Muscle layer of colon (tissue), 2 donors: ENCODE measurements around the gene ANKRD63.
A peak's percentile ranks its signal among the peaks of the same experiment; 100 is the strongest.

Experiments used
- H3K27ac ChIP-seq: one replicate; pipeline ENCODE4 v1.7.0; 2013; ENCODE audit warnings: low read depth, mild to moderate bottlenecking, low read length, moderate library complexity
- H3K27me3 ChIP-seq, 2 donors: one replicate each; pipeline ENCODE4 v1.7.0; 2013; ENCODE audit warnings: low read length in 2 of 2, mild to moderate bottlenecking in 2 of 2; ENCODE audit not compliant: insufficient read depth in 2 of 2, control insufficient read depth in 1 of 2
- H3K36me3 ChIP-seq: one replicate; pipeline ENCODE4 v1.7.0; 2013; ENCODE audit warnings: mild to moderate bottlenecking, low read length; ENCODE audit not compliant: insufficient read depth
- H3K4me1 ChIP-seq: one replicate; pipeline ENCODE4 v1.7.0; 2013; ENCODE audit warnings: mild to moderate bottlenecking, low read length; ENCODE audit not compliant: insufficient read depth
- H3K4me3 ChIP-seq, 2 donors: one replicate each; pipeline ENCODE4 v1.7.0; 2013; ENCODE audit warnings: low read length in 2 of 2, low read depth in 1 of 2, mild to moderate bottlenecking in 1 of 2, moderate library complexity in 1 of 2
- H3K9ac ChIP-seq: one replicate; pipeline ENCODE4 v1.7.0; 2013; ENCODE audit warnings: low read length
- H3K9me3 ChIP-seq: one replicate; pipeline ENCODE4 v1.7.0; 2013; ENCODE audit warnings: mild to moderate bottlenecking, low read length
- donor health status: abdominal sarcoma.
- donor health status: Adenocarcinoma of cecum.

ANKRD63 gene

DNA sequence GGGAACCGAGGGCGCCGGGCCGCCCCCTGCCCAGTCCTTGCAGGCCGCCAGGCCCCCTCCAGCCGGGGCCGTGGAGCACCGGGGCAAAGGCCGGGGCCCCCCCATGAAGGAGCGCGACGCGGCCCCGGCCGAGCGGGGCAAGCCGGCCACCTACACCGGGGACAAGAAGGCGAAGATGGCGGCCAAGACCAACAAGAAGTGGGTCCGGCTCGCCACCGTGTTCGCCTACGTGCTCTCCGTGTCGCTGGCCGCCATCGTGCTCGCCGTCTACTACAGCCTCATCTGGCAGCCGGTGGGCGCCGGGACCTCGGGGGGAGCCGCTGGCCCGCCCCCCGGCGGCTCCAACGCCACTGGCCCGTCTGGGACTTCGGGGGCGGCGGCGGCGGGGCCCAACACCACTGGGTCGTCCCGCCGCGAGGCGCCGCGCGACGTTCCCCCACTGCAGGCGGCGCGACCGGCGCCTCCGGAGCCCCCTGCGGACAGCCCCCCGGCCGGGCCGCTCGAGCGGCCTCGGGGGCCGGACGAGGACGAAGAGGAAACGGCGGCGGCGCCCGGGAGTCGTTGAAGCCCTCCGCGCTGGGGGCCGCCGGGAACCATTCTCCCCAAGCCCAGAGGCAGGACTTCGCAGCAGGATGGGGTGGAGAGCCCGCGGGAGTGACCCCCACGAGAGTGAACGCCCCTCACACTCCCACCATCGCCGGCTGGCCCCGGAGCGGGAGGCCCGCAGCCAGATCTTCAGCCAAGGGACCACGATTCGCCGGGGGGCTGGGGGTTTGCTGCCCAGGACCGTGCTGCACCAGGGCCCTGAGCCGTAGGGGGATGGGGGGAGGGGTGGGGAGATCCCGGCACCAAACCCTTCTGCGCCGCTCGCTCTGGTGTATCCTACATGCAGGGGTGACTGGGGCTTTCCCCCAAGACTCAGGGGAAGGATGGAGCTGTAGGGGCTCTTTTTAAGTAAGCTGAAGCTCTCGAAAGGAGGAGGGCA, 41.4 kb upstream of the ANKRD63 start:
- Histone ChIP-seq H3K9ac (peak overlapping the region; percentile 70), H3K4me1 (peaks cover 51% of the 10 kb centered on the region), H3K4me3 (peak overlapping the region; percentile 71 to 85), H3K9me3 (no peaks in the 10 kb centered on the region), H3K27ac (peak overlapping the region; percentile 94), H3K36me3 (peaks cover 15% of the 10 kb centered on the region), H3K27me3 (no peaks in the 10 kb centered on the region)

DNA sequence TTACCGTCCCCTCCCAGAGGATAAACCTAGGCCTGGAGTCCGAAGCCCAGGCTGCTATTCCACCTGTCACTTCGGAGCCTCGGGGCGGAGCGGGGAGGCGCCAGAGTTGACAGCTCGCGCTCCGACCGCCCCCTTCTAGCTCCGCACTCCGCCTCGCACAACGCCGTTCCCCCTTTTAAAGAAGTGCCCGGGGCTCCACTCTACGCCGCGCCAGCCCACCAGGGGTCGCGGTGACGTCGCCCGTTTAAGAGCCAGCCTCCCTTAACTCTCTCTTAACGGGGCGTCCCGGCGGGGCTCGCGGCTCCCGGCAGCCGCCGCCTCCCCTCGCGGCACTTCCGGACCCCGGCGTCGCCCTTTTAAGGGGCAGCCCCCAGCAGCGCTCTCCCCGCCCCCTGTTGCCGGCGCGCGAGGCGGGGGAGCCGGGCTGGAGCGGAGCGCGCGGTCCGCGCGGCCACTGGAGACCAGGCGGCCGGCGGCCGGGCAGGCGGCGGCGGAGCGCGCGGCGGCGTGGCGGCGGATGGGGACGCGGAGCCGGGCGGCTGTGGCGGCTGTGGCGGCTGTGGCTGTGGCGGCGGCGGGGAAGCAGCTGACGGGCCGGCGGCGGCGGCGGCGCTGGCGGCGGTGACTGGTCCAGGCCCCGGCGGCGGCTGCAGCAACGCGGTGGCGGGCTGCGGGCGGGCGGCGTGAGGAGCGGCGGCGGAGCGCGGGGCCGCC, 40.5 kb upstream of the ANKRD63 start, which contains the start of gene INAFM2:
INAFM2 (plus strand) TSS at position 454 of the 714 bp plus-strand sequence. CDS start 364 bp downstream, outside the sequence.
- H3K36me3 ChIP-seq = peaks cover 15% of the 10 kb centered on the region
- peak within 1 kb of the TSS; percentile 94 for H3K27ac ChIP-seq
- peak within 1 kb of the TSS; percentile 71 to 85 for H3K4me3 ChIP-seq
- peak within 1 kb of the TSS; percentile 83 for H3K9ac ChIP-seq
- no peaks in the 10 kb centered on the region for H3K27me3 ChIP-seq
- H3K9me3 ChIP-seq = no peaks in the 10 kb centered on the region
- peaks cover 43% of the 10 kb centered on the region for H3K4me1 ChIP-seq

DNA sequence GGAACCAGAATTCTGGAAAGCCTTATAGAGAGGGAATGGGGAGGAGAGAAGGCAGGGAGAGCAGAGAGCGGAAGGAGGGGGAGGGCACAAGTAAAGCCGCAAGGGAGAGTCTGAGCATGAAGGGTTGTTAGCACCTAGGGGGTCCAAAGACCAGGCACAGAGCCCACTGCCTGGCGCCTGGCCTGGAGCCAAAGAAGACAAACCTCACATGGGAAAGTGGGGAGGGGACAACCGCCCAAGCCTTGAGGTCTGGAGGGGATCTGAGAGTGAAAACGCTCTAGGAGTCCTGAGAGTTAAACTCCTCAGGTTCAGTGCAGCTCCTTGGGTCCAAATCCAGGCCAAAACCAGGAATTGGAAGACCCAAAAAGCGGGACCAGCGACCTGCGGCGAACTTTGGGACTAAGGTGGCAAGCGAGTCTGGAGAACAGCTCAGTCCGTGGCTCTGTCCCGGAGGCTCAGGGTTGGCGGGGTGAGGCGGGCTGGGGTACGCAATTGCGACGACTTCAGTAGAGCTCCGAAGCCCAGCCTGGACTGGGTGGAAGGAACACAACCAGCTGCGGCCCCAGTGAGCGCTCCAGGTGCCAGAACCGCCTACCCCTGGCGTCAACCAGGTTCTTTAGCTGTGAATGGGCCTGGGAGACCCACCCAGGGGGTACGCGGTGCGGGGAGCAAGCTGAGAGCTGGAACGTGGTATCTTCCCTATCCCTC, 39.8 kb upstream of the ANKRD63 start:
- peaks cover 37% of the 10 kb centered on the region for H3K4me1 ChIP-seq
- peaks cover 12% of the 10 kb centered on the region for H3K36me3 ChIP-seq
- no peaks in the 10 kb centered on the region for H3K27me3 ChIP-seq
- H3K9me3 ChIP-seq = no peaks in the 10 kb centered on the region
- H3K9ac ChIP-seq = peak overlapping the region; percentile 83
- H3K27ac ChIP-seq = peak overlapping the region; percentile 77
- peak overlapping the region; percentile 17 to 54 for H3K4me3 ChIP-seq

DNA sequence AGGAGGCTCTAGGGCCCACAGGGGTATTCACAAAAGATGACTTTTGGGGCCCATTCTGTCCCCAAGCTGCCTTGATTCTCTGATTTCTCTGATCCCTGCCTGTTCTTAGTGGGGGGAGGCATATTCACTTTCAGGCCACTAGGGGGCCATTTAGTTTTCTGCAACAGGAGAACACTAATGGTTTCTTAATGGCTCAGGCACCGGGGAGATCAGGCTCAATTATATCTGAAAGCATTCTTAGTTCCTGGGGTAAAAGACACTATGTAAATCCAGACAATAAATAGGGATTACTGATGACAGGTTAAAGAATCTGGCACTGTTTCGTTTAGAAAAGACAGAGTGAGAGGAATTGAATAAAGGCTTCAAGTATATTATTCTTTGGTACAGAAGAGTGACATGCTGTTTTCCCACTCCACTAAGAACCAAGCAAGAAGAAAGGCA, 38.1 kb upstream of the ANKRD63 start:
- Histone ChIP-seq H3K4me1 (peaks cover 20% of the 10 kb centered on the region), H3K9me3 (no peaks in the 10 kb centered on the region), H3K9ac (no peak overlapping the region), H3K27ac (peak overlapping the region; percentile 79), H3K4me3 (no peak overlapping the region), H3K27me3 (no peaks in the 10 kb centered on the region), H3K36me3 (no peaks in the 10 kb centered on the region)

DNA sequence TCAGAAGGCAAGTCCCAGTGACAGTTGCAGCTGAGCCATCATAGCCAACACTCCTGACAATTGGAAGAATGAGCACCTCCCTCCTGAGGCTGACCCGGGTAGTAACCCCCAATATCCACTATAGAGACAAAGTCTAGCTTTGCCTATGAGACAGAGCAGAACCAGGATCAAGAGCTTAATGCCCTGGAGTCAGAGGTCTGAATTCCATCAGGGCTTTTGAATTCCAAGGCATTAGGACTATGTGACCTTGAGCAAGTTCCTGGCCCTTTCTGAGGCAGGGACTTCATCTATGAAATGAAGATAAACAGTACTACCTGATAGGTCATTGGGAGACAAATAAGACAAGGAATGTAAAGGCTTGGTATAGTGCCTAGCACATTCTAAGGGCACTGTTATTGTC, 37.5 kb upstream of the ANKRD63 start:
- H3K27ac ChIP-seq = peak overlapping the region; percentile 79
- no peak overlapping the region for H3K4me3 ChIP-seq
- H3K9ac ChIP-seq = no peak overlapping the region
- no peaks in the 10 kb centered on the region for H3K36me3 ChIP-seq
- no peaks in the 10 kb centered on the region for H3K9me3 ChIP-seq
- H3K4me1 ChIP-seq = peaks cover 17% of the 10 kb centered on the region
- H3K27me3 ChIP-seq = no peaks in the 10 kb centered on the region

DNA sequence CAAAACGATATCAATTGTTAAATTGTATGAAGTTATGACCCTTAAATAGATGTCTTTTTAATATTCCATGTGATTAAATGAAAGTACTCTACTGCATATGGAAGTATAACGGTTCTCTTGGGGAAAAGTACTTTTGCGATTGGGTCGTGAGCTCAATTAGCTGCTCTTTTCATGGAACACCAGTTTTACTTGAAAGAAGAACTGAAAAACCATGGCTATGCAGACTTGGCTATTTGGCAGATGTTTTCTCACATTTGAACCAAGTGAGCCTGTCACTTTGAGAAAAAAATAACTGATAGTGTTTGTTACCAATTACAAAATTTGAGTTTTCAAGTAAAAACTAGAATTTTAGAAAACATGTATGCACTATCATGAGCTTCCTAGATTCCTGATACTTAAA, 34.7 kb upstream of the ANKRD63 start:
- Histone ChIP-seq H3K27me3 (no peaks in the 10 kb centered on the region), H3K36me3 (no peaks in the 10 kb centered on the region), H3K9ac (no peak overlapping the region), H3K4me3 (no peak overlapping the region), H3K9me3 (no peaks in the 10 kb centered on the region), H3K4me1 (peaks cover 13% of the 10 kb centered on the region), H3K27ac (no peak overlapping the region)

DNA sequence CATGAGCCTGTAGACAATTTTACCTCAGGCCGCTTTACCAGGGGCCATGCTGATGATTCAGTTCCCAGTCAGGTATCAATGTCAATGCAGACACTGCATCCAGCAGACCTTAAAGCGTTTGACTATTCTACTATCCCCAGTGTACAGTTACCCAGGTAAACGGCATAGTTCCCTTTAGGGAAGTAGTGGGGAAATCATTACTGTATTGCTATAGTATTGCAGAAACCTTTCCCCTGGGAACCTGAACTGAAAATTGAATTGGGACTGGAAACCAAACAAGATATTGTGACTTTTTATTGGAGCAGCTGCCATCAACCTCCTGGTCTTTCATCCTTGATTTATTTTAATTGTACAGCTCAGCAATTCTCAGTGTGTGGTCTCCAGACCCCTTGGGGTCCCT, 34.1 kb upstream of the ANKRD63 start:
- no peak overlapping the region for H3K4me3 ChIP-seq
- H3K27me3 ChIP-seq = no peaks in the 10 kb centered on the region
- H3K9me3 ChIP-seq = no peaks in the 10 kb centered on the region
- peaks cover 6% of the 10 kb centered on the region for H3K4me1 ChIP-seq
- H3K36me3 ChIP-seq = no peaks in the 10 kb centered on the region
- H3K9ac ChIP-seq = no peak overlapping the region
- H3K27ac ChIP-seq = no peak overlapping the region

DNA sequence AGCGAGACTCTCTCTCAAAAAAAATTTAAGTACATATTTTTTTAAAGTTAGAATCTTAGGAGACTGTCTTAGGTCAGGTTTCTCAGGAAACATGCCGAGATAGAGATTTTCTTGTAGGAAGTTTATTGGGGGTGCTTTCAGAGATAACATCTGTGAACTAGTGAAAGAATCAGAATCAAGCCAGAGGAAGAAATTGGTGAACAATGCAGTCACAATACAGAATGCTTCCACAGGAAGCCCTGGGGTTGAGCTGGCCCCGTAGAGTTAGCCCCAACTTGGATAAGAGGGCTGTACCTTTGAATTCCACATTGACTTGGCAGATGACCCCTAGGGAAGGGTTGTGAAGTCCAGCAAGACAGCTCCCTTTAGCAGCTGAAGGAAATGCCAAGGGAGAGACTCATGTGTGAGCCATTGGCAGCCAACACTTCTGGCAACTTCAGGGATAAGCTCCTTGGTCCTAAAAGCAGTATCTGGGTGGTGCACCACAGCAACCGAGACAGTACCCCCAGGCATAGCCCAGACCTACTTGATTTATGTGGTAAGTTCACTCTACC, 31.9 kb upstream of the ANKRD63 start:
- Histone ChIP-seq H3K9me3 (no peaks in the 10 kb centered on the region), H3K27me3 (no peaks in the 10 kb centered on the region), H3K9ac (no peak overlapping the region), H3K27ac (no peak overlapping the region), H3K4me3 (no peak overlapping the region), H3K4me1 (no peaks in the 10 kb centered on the region), H3K36me3 (no peaks in the 10 kb centered on the region)

DNA sequence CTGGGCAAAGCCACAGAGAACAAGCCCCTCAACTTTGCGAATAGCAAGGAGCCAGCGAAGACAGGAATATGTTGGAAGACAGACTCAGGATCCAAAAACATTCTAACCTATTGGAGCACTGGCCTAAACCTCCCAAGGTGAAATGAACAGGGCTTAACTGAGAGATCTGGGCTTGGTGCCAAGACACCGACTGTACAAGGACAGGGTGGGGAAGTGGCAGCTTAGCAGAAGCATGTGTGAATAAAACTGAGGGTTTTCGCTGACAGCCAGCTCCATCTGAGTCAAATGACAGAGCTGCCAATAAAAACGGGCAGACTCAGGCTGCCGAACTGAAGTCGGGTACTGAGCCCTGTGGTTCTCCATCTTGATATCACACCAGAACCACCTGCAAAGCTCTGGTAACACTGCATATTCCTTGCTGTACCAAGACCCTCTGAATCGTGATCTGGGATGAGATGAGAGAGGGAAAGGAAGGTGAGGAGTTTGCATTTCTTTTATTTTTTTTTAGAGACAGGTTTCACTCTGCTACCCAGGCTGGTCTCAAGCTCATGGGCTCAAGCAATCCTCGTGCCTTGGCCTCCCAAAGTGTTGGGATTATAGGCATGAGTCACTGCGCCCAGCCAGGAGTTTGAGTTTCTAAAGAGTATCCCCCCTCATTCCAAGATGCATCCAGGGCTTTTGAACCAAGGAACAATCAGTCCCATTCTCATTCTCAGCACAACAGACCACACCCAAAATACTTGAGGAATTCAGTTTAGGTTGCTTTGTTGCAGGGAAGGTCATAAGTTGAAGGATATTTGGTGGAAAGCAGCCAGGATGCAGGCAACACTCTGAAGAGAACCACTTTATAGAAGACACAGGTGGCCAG, 30.9 kb upstream of the ANKRD63 start:
- Histone ChIP-seq H3K27ac (no peak overlapping the region), H3K4me3 (no peak overlapping the region), H3K36me3 (no peaks in the 10 kb centered on the region), H3K9me3 (no peaks in the 10 kb centered on the region), H3K9ac (no peak overlapping the region), H3K27me3 (no peaks in the 10 kb centered on the region), H3K4me1 (no peaks in the 10 kb centered on the region)

DNA sequence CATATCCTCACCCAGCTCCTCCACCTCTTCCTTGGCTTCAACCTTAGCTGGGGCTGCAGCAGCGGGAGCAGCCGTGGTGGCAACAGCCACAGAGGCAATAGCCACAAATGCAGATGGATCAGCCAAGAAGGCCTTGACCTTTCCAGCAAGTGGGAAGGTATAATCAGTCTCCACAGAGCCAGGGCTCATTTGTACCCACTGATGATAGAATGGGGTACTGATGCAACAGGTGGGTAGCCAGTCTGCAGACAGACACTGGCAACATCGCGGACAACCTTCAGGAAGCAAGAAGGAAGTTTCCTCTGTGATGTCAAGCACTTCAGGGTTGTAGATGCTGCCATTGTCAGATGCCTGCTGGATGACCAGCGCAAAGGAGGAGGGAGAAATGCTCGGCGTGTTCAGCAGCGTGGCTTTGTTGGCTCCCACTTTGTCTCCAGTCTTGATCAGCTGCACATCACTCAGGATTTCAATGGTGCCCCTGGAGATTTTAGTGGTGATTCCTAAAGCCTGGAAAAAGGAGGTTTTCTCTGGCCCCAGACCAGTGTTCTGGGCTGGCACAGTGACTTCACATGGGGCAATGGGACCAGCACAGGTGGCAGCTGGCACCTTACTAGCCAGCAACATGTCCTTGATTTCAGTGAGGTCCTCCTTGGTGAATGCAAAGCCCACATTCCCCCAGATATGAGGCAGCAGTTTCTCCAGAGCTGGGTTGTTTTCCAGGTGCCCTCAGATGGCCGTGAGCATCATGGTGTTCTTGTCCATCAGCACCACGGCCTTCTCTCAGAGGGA, 29.7 kb upstream of the ANKRD63 start:
- Histone ChIP-seq H3K27ac (no peak overlapping the region), H3K4me1 (no peaks in the 10 kb centered on the region), H3K27me3 (no peaks in the 10 kb centered on the region), H3K9me3 (no peaks in the 10 kb centered on the region), H3K36me3 (no peaks in the 10 kb centered on the region), H3K4me3 (no peak overlapping the region), H3K9ac (no peak overlapping the region)
